Activated T-cell treated with anti-CD3 and anti-CD28 coated beads for 48 hours (primary cell): ENCODE results near the gene SLC49A4.

ENCODE experiments used
- DNase-seq: peaks from one replicate; pipeline ENCODE4 v3.0.0-alpha.2; 2020; ENCODE audit warnings: low read depth

SLC49A4 gene

DNA sequence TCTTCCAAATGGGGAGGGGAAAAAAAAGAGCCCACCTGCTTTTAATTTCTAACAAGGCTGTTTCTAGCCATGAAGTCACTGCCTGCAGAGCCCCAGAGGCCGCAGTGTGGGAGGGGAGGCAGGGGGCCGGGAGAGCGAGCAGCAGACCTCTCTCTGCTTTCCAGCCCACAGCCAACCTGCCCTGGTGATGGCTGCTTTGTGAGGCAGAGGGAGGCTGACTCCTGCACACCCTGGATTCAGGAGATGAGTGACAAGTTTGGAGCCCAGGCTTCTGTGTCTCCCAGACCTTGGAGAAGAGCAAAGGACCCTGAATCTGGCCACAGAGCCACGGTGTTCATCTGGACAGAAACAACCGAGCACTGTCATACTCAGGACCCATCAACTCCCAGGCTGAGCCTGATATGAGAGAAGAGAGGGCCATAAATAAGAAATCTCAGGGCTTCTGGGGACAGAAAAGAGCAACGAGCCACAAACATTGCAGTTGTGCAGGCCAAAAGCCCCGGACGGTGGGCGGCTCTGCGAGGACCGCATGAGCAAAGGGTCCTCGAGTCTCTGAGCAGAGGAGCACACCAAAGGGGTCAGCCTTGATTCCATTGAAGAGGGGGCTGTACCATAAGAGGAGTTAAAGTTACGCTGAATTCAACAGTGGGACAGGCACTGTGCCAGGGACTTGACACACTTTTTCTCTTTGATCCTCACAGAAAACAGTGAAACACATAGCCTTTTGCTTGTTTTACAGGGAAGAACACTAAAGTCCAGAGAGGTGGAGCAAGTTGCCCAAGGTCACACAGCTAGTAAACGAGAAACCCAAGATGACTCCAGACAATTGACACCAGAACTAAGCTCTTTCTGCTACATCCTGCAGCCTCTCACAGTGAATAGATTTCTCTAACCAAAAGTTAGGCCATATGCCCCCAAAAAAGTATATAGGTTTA, 135.5 kb downstream of the SLC49A4 start:
- DNase-seq = no peak
